Mesendoderm (in vitro differentiated cells): ENCODE data around the gene TMEM218.
A peak's percentile ranks its signal among the peaks of the same experiment; 100 is the strongest.

Source experiments
- DNase-seq: peaks from one replicate; pipeline ENCODE4 v3.0.0; 2013
- H2AK5ac ChIP-seq: 2 replicates; pipeline ENCODE4 v1.6.1; 2013; ENCODE audit warnings: low read length, inconsistent platforms
- H2BK120ac ChIP-seq: 2 replicates; pipeline ENCODE4 v1.6.1; 2013; ENCODE audit warnings: low read depth, mild to moderate bottlenecking, low read length, moderate library complexity, mixed read lengths
- H2BK15ac ChIP-seq: replicated peaks from 2 replicates; pipeline ENCODE4 v1.6.1; 2013; ENCODE audit warnings: low read depth, mild to moderate bottlenecking, moderate library complexity
- H2BK5ac ChIP-seq: 2 replicates; pipeline ENCODE4 v1.6.1; 2013; ENCODE audit warnings: low read length, inconsistent platforms
- H3K18ac ChIP-seq: 2 replicates; pipeline ENCODE4 v1.6.1; 2013; ENCODE audit warnings: mild to moderate bottlenecking, low read length, mixed read lengths
- H3K23ac ChIP-seq: one replicate; pipeline ENCODE4 v1.6.1; 2013; ENCODE audit warnings: low read length
- H3K27ac ChIP-seq: 2 replicates; pipeline ENCODE4 v1.5.1; 2013; ENCODE audit warnings: low read depth, mild to moderate bottlenecking, inconsistent platforms, low read length, moderate library complexity
- H3K27me3 ChIP-seq: 2 replicates; pipeline ENCODE4 v1.6.1; 2013; ENCODE audit warnings: low read length, control low read depth, mild to moderate bottlenecking, inconsistent platforms; ENCODE audit not compliant: insufficient read depth, poor library complexity
- H3K36me3 ChIP-seq: 2 replicates; pipeline ENCODE4 v1.6.1; 2013; ENCODE audit warnings: low read length, inconsistent platforms; ENCODE audit not compliant: control insufficient read depth, insufficient read depth
- H3K4ac ChIP-seq: one replicate; pipeline ENCODE4 v1.6.1; 2013; ENCODE audit warnings: low read depth, mild to moderate bottlenecking, low read length, moderate library complexity
- H3K4me1 ChIP-seq: 2 replicates; pipeline ENCODE4 v1.6.1; 2013; ENCODE audit warnings: low read depth, low read length, inconsistent platforms; ENCODE audit not compliant: control insufficient read depth
- H3K4me2 ChIP-seq: 2 replicates; pipeline ENCODE4 v1.6.1; 2013; ENCODE audit warnings: low read length
- H3K4me3 ChIP-seq: 2 replicates; pipeline ENCODE4 v1.5.1; 2013; ENCODE audit warnings: mild to moderate bottlenecking, low read length
- H3K56ac ChIP-seq: one replicate; pipeline ENCODE4 v1.6.1; 2013; ENCODE audit warnings: low read length
- H3K79me1 ChIP-seq: 2 replicates; pipeline ENCODE4 v1.6.1; 2013; ENCODE audit warnings: low read length, inconsistent platforms
- H3K79me2 ChIP-seq: 2 replicates; pipeline ENCODE4 v1.6.1; 2013; ENCODE audit warnings: mild to moderate bottlenecking, low read length; ENCODE audit not compliant: control insufficient read depth, insufficient read depth
- H3K9ac ChIP-seq: 2 replicates; pipeline ENCODE4 v1.6.1; 2013; ENCODE audit warnings: low read length, inconsistent platforms
- H4K5ac ChIP-seq: one replicate; pipeline ENCODE4 v1.6.1; 2013; ENCODE audit warnings: low read length
- H4K8ac ChIP-seq: one replicate; pipeline ENCODE4 v1.6.1; 2013; ENCODE audit warnings: low read depth, mild to moderate bottlenecking, control low read depth, low read length, moderate library complexity
- WGBS: extraction: QIAGEN DNeasy Blood & Tissue Kit; methylation state at CpG from one replicate; pipeline ENCODE4 v1.1.7; 2013; ENCODE audit warnings: low lambda C conversion rate, missing lambda C conversion rate; ENCODE audit not compliant: insufficient coverage; ENCODE audit errors: extremely low coverage; 5-methylcytosine and 5-hydroxymethylcytosine counted together

TMEM218 gene

DNA sequence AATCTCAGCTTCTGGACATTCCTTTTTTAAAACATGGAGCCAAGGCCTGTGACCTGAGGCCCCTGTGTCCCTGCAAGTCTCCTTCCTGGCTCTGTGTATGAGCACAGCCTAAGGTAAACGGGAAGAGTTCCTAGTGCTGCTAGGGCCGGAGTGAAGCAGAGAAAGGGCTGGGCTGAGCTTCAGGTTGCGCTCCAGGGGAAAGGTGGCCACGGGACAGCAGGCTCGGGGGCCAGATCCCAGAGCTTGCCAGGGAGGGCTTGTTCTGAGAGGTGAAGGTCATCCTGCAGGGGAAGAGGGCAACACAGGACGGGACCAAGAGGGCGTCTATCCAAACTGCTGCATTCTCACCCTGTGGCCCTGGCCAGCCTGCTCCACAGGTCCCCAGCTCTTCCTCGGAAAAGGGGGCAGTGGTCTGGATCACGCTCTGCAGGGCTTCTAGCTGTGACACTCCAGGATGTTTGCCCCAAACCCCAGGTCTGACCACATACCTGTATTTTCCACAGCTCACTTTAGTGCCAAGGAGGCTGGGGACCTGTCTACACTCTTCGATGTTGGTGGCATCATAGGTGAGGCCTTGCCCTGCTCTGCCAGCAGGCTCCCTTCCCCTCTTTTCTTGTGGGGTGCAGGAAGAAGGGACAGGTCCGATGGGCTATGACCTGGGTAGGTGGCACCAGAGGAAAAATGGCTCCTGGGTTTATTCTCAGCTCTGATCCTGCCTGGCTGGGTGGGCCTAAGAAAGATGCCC lies 27.9 kb downstream of the TMEM218 start:
- Histone ChIP-seq H3K79me1 (no peaks in the 10 kb centered on the region), H3K23ac (no peak overlapping the region), H3K27ac (no peak overlapping the region), H3K4ac (no peak overlapping the region), H3K56ac (no peak overlapping the region), H3K18ac (no peak overlapping the region), H2BK120ac (no peak overlapping the region), H3K36me3 (no peaks in the 10 kb centered on the region), H3K27me3 (no peaks in the 10 kb centered on the region), H4K5ac (no peak overlapping the region), H3K9ac (no peak overlapping the region), H2BK5ac (no peak overlapping the region), H3K4me2 (no peak overlapping the region), H3K4me3 (no peak overlapping the region), H4K8ac (no peak overlapping the region), H3K79me2 (no peaks in the 10 kb centered on the region), H2AK5ac (no peak overlapping the region), H2BK15ac (no peak overlapping the region), H3K4me1 (peaks cover 2% of the 10 kb centered on the region)
- WGBS: no CpG with 5 or more reads among the region's 11 CpGs
- DNase-seq: no peak

- no peak overlapping the region for H3K4ac ChIP-seq
- no peak overlapping the region for H3K56ac ChIP-seq
- no peaks in the 10 kb centered on the region for H3K79me2 ChIP-seq
- H2BK15ac ChIP-seq: no peak overlapping the region
- H3K27ac ChIP-seq: no peak overlapping the region
- H3K4me3 ChIP-seq: no peak overlapping the region
- no peaks in the 10 kb centered on the region for H3K27me3 ChIP-seq
- no peak overlapping the region for H3K18ac ChIP-seq
- peaks cover 2% of the 10 kb centered on the region for H3K4me1 ChIP-seq
- H2BK120ac ChIP-seq: no peak overlapping the region
- no peak overlapping the region for H4K5ac ChIP-seq
- WGBS: no CpG with 5 or more reads among the region's 10 CpGs
- no peak overlapping the region for H2AK5ac ChIP-seq
- H4K8ac ChIP-seq: no peak overlapping the region
- no peak overlapping the region for H2BK5ac ChIP-seq
- H3K36me3 ChIP-seq: no peaks in the 10 kb centered on the region
- H3K23ac ChIP-seq: no peak overlapping the region
- H3K79me1 ChIP-seq: no peaks in the 10 kb centered on the region
- DNase-seq: no peak
- no peak overlapping the region for H3K4me2 ChIP-seq
- no peak overlapping the region for H3K9ac ChIP-seq
Measured at GRCh38 chr11:125082611-125083311, 28.7 kb downstream of the TMEM218 start.

GRCh38 chr11:125082040-125082439 lies 29.4 kb downstream of the TMEM218 start:
- Histone ChIP-seq H3K23ac (no peak overlapping the region), H3K27ac (no peak overlapping the region), H3K4me1 (peaks cover 2% of the 10 kb centered on the region), H3K4ac (no peak overlapping the region), H3K9ac (no peak overlapping the region), H4K8ac (no peak overlapping the region), H3K79me1 (no peaks in the 10 kb centered on the region), H2BK5ac (no peak overlapping the region), H4K5ac (no peak overlapping the region), H2BK120ac (no peak overlapping the region), H2BK15ac (no peak overlapping the region), H3K27me3 (no peaks in the 10 kb centered on the region), H3K4me3 (no peak overlapping the region), H3K4me2 (no peak overlapping the region), H3K36me3 (no peaks in the 10 kb centered on the region), H3K79me2 (no peaks in the 10 kb centered on the region), H3K18ac (no peak overlapping the region), H2AK5ac (no peak overlapping the region), H3K56ac (no peak overlapping the region)
- WGBS: no CpG with 5 or more reads among the region's 5 CpGs
- DNase-seq: no peak

DNA sequence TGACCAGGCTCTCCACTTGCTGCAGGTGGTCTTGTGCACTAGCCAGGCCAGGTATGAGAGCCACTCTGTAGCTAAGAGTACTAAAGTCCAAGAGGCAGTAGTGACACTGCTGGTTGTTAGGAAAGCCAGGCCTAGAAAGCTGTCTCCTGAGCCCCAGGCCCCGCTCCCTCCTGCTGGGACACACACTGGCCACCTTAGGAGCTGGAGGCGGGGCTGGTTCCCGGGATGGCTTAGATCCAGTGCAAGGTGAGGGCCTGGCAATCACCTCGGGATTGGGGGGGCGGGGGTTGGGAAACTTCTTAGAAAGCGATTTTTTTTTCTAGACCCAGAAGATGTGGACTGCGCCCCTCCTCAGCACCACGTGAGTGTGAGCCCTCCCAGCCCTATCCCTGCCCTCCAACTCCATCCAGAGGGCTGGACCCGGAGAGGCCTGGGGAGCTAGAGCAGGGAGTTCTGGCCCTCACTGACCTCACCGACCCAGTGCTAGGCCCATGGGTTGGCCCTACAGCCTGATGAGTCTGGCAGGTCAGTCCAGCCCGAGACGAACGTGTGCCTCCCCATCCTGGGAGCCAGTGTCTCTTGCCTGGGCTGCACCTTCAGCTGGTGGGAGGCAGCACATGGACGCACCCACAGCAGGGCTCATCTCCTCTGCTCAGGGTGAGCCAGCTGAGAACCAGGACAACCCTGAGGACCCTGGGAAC lies 30.2 kb downstream of the TMEM218 start:
- Histone ChIP-seq H2AK5ac (no peak overlapping the region), H3K27me3 (no peaks in the 10 kb centered on the region), H3K56ac (peak overlapping the region; percentile 25), H3K4me3 (no peak overlapping the region), H2BK120ac (no peak overlapping the region), H3K4me1 (peaks cover 2% of the 10 kb centered on the region), H3K23ac (no peak overlapping the region), H3K79me1 (no peaks in the 10 kb centered on the region), H2BK15ac (no peak overlapping the region), H3K36me3 (no peaks in the 10 kb centered on the region), H3K9ac (no peak overlapping the region), H3K4ac (no peak overlapping the region), H3K79me2 (no peaks in the 10 kb centered on the region), H3K4me2 (no peak overlapping the region), H4K5ac (no peak overlapping the region), H3K27ac (no peak overlapping the region), H3K18ac (no peak overlapping the region), H4K8ac (no peak overlapping the region), H2BK5ac (no peak overlapping the region)
- WGBS: no CpG with 5 or more reads among the region's 14 CpGs
- no peak for DNase-seq

GRCh38 chr11:125080531-125080911 lies 30.9 kb downstream of the TMEM218 start:
- Histone ChIP-seq H2BK5ac (no peak overlapping the region), H3K9ac (no peak overlapping the region), H3K56ac (no peak overlapping the region), H3K4me3 (no peak overlapping the region), H2AK5ac (no peak overlapping the region), H2BK15ac (no peak overlapping the region), H3K27me3 (no peaks in the 10 kb centered on the region), H3K36me3 (no peaks in the 10 kb centered on the region), H3K4ac (no peak overlapping the region), H2BK120ac (no peak overlapping the region), H3K4me2 (no peak overlapping the region), H3K4me1 (peaks cover 2% of the 10 kb centered on the region), H4K5ac (no peak overlapping the region), H3K23ac (no peak overlapping the region), H3K18ac (no peak overlapping the region), H4K8ac (no peak overlapping the region), H3K79me2 (no peaks in the 10 kb centered on the region), H3K79me1 (no peaks in the 10 kb centered on the region), H3K27ac (no peak overlapping the region)
- no CpG with 5 or more reads among the region's 12 CpGs for WGBS
- DNase-seq: no peak
